Measurements from ENCODE around the gene NRBP1. TPM values are rescaled to one million over a fixed set of nuclear protein-coding genes. Genes with fewer than 3 reads are reported as not detected.
A peak's percentile ranks its signal among the peaks of the same experiment; 100 is the strongest.

The NRBP1 gene
- total RNA-seq, 1 experiment from 2014 or later = 66.6 TPM

DNA sequence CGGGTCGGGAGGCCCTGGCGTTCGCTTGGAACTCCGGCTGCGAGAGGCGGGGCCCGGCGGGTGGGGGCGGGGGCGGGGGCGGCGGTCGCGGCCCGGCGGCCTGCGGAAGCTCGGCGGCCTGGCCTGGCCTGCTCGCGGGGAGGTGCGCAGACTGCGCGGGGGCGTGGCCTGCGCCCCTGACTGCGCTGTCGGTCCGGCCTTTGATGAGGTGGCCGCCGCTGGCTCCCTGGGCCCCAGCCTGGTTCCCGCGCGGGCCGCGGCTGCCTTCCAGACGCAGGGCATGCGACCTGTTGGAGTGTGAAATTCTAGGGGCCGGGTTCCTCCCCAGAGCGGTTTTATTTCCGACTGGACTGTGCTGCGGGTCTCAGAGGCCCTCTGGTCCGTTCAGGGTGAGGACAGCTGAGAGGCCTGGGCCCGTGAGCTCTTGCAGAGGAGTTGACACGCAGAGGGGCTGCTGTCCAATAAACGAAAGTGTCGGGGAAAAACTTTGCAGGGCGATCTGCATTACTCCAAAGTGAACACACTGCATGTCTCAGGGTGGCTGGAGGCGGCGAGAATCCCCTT lies 629 bp downstream of the NRBP1 start:
- BruUV-seq (replicated peaks) = no TSS peak

DNA sequence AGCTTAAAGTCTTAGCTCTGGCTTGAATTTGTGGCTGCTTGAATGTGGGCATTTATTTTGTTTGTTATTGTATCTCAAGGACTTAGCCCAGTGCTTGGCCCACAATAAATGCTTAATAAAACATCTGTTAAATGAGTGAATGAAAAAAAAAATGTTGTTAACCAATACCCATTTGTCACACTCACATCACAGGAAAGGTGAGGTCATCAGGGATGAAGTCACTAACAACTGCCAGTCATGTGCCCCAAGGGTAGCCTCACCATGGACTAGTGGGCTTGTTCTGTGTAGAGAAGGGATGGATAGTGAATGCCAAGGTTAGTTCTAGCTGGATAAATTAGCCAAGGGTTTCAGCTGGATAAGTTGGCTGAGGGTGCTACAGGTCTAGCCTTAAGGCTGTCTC lies 3.0 kb downstream of the NRBP1 start:
- Histone ChIP-seq H4K20me1 (ENCODE audit: low read length) (peaks cover 25% of the 10 kb centered on the region), H3K9me3 (ENCODE audit: low read length) (no peaks in the 10 kb centered on the region), H3K4me1 (ENCODE audit: insufficient read depth, low read length) (peaks cover 19% of the 10 kb centered on the region), H3K9me2 (replicated peaks; ENCODE audit: low read length) (no peaks in the 10 kb centered on the region), H3K4me3 (ENCODE audit: low read length) (no peak overlapping the region), H3K36me3 (ENCODE audit: low read depth, low read length) (peaks cover 31% of the 10 kb centered on the region), H3K79me2 (ENCODE audit: low read length) (peaks cover 44% of the 10 kb centered on the region), H3F3A (ENCODE audit: low read length, unreplicated experiment) (no peaks in the 10 kb centered on the region), H3K4me2 (ENCODE audit: low read length) (no peak overlapping the region), H3K9ac (ENCODE audit: low read length) (no peak overlapping the region), H2AFZ (ENCODE audit: low read length) (no peak overlapping the region), H3K27ac (ENCODE audit: low read length) (no peak overlapping the region), H3K27me3 (ENCODE audit: low read length) (no peaks in the 10 kb centered on the region)
- ATAC-seq (no peak), DNase-seq (peak; percentile 36)
- no TSS peak for BruUV-seq (replicated peaks)
- intact Hi-C loops (cut with micrococcal nuclease) = no loop called here
- TF ChIP-seq EZH2phosphoT487 (IDR thresholded peaks at IDR 0.05; ENCODE audit: borderline replicate concordance, low read length) (no peak), EZH2 (IDR thresholded peaks at IDR 0.05; ENCODE audit: low read length, unreplicated experiment) (no peak)
- TF ChIP-seq, protein P1, sequence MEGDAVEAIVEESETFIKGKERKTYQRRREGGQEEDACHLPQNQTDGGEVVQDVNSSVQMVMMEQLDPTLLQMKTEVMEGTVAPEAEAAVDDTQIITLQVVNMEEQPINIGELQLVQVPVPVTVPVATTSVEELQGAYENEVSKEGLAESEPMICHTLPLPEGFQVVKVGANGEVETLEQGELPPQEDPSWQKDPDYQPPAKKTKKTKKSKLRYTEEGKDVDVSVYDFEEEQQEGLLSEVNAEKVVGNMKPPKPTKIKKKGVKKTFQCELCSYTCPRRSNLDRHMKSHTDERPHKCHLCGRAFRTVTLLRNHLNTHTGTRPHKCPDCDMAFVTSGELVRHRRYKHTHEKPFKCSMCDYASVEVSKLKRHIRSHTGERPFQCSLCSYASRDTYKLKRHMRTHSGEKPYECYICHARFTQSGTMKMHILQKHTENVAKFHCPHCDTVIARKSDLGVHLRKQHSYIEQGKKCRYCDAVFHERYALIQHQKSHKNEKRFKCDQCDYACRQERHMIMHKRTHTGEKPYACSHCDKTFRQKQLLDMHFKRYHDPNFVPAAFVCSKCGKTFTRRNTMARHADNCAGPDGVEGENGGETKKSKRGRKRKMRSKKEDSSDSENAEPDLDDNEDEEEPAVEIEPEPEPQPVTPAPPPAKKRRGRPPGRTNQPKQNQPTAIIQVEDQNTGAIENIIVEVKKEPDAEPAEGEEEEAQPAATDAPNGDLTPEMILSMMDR (conservative IDR thresholded peaks at IDR 0.05; ENCODE audit: low read depth, low read length) = no peak
- CTCF ChIA-PET = no interaction called here
- POLR2A ChIA-PET (ENCODE audit: unreplicated experiment) = no interaction called here

More for the DNA sequence above, 629 bp downstream of the NRBP1 start:
- intact Hi-C loops (cut with micrococcal nuclease) = loop anchor here (1.0 kb wide), 2 partner anchors 20 to 253 kb away; partner anchors contain the start of gene PPM1G
- no peaks in the 10 kb centered on the region for H3K9me3 ChIP-seq (ENCODE audit: low read length)
- peak overlapping the region; percentile 78 for H3K9ac ChIP-seq (ENCODE audit: low read length)
- H3K27ac ChIP-seq (ENCODE audit: low read length) = peak overlapping the region; percentile 33
- peak; percentile 84 for ATAC-seq
- H3K4me1 ChIP-seq (ENCODE audit: insufficient read depth, low read length) = peaks cover 19% of the 10 kb centered on the region
- CTCF ChIA-PET = interaction anchor here (0.8 kb wide), 1 partner anchor 19 kb away, joined by 3 read pairs; the partner anchor contains the start of gene PPM1G
- peaks cover 8% of the 10 kb centered on the region for H3K36me3 ChIP-seq (ENCODE audit: low read depth, low read length)
- no peaks in the 10 kb centered on the region for H3F3A ChIP-seq (ENCODE audit: low read length, unreplicated experiment)
- peaks cover 44% of the 10 kb centered on the region for H3K79me2 ChIP-seq (ENCODE audit: low read length)
- TF ChIP-seq EZH2 (IDR thresholded peaks at IDR 0.05; ENCODE audit: low read length, unreplicated experiment) (no peak), EZH2phosphoT487 (IDR thresholded peaks at IDR 0.05; ENCODE audit: borderline replicate concordance, low read length) (no peak)
- POLR2A ChIA-PET (ENCODE audit: unreplicated experiment) = interaction anchor here (0.5 to 1.4 kb wide), 4 partner anchors 19 to 837 kb away, joined by 3 to 10 read pairs (median 4); partner anchors contain the start of gene PPM1G
- peak overlapping the region; percentile 85 for H3K4me3 ChIP-seq (ENCODE audit: low read length)
- peak; percentile 86 for DNase-seq
- peak overlapping the region; percentile 99 for H3K4me2 ChIP-seq (ENCODE audit: low read length)
- no peaks in the 10 kb centered on the region for H3K9me2 ChIP-seq (replicated peaks; ENCODE audit: low read length)
- peaks cover 25% of the 10 kb centered on the region for H4K20me1 ChIP-seq (ENCODE audit: low read length)
- no peaks in the 10 kb centered on the region for H3K27me3 ChIP-seq (ENCODE audit: low read length)
- H2AFZ ChIP-seq (ENCODE audit: low read length) = peak overlapping the region; percentile 90

DNA sequence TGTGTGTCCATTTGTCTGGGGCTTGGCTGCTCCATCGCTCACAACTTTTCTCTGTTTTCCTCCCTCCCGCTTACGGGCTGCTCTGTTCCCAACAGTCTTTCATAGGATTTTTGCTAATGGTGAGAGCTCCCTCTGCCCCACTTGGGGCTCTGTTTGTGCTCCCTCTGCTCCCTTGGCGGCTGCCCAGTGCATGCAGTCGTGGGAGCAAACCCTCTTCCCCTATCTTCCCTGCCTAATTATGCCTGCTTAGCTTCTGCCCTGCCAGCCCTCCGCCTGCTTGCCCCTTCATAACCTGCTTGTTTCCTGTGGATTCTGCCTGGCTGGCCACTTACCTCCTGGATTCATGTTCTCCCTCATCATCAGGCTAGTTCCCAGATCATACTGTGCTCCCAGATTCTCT lies 7.2 kb downstream of the NRBP1 start:
- no peak overlapping the region for H3K27ac ChIP-seq (ENCODE audit: low read length)
- ChIA-PET CTCF (no interaction called here), POLR2A (ENCODE audit: unreplicated experiment) (no interaction called here)
- DNase-seq (no peak), ATAC-seq (no peak)
- TF ChIP-seq EZH2 (IDR thresholded peaks at IDR 0.05; ENCODE audit: low read length, unreplicated experiment) = no peak
- TF ChIP-seq EZH2phosphoT487 (IDR thresholded peaks at IDR 0.05; ENCODE audit: borderline replicate concordance, low read length) = no peak
- TF ChIP-seq, protein P1 (conservative IDR thresholded peaks at IDR 0.05; ENCODE audit: low read depth, low read length) = no peak
- no peak overlapping the region for H2AFZ ChIP-seq (ENCODE audit: low read length)
- no peak overlapping the region for H3K4me2 ChIP-seq (ENCODE audit: low read length)
- peaks cover 13% of the 10 kb centered on the region; the same call in 1 of the 2 replicates for H4K20me1 ChIP-seq (ENCODE audit: low read length)
- no peaks in the 10 kb centered on the region for H3F3A ChIP-seq (ENCODE audit: low read length, unreplicated experiment)
- peaks cover 3% of the 10 kb centered on the region; the same call in 1 of the 2 replicates for H3K4me1 ChIP-seq (ENCODE audit: insufficient read depth, low read length)
- no TSS peak for BruUV-seq (replicated peaks)
- no peaks in the 10 kb centered on the region for H3K9me2 ChIP-seq (replicated peaks; ENCODE audit: low read length)
- no peak overlapping the region for H3K9ac ChIP-seq (ENCODE audit: low read length)
- H3K4me3 ChIP-seq (ENCODE audit: low read length) = no peak overlapping the region
- peaks cover 53% of the 10 kb centered on the region for H3K36me3 ChIP-seq (ENCODE audit: low read depth, low read length)
- H3K27me3 ChIP-seq (ENCODE audit: low read length) = no peaks in the 10 kb centered on the region
- intact Hi-C loops (cut with micrococcal nuclease) = no loop called here
- no peaks in the 10 kb centered on the region for H3K9me3 ChIP-seq (ENCODE audit: low read length)
- H3K79me2 ChIP-seq (ENCODE audit: low read length) = peaks cover 27% of the 10 kb centered on the region

Data from PC-3 (cell line).